ENCODE measurements around the gene LRRC74A.

Gene LRRC74A

GRCh38 chr14:76861574-76862255 is 35.5 kb downstream of the LRRC74A start:
- no peaks in the 10 kb centered on the region for H3K36me3 ChIP-seq (ENCODE audit: control insufficient read depth, low read length)
- peaks cover 12% of the 10 kb centered on the region for H3K4me1 ChIP-seq (ENCODE audit: control insufficient read depth, low read length)
- no peaks in the 10 kb centered on the region for H3K9me2 ChIP-seq (replicated peaks; ENCODE audit: control insufficient read depth, low read length)
- peaks cover 35% of the 10 kb centered on the region for H3K27me3 ChIP-seq (ENCODE audit: control insufficient read depth, low read length)
- H4K20me1 ChIP-seq (ENCODE audit: control insufficient read depth, insufficient read depth, low read depth, low read length): no peaks in the 10 kb centered on the region
- H3K9me3 ChIP-seq (ENCODE audit: control insufficient read depth, insufficient read depth, low read length): no peaks in the 10 kb centered on the region
- no peak overlapping the region for H3K4me2 ChIP-seq (ENCODE audit: low read length)
- no peaks in the 10 kb centered on the region for H3K79me2 ChIP-seq (ENCODE audit: control insufficient read depth, low read length)
- TF ChIP-seq CTCF (IDR thresholded peaks at IDR 0.05; ENCODE audit: low read depth, low read length, poor library complexity, severe bottlenecking): no peak
- no peak for TF ChIP-seq EZH2phosphoT487 (IDR thresholded peaks at IDR 0.05; ENCODE audit: borderline replicate concordance, low read length)
- no peaks in the 10 kb centered on the region for H3F3A ChIP-seq (ENCODE audit: control insufficient read depth, insufficient read depth)
- no peak overlapping the region for H3K27ac ChIP-seq (ENCODE audit: low read depth, low read length)
- H3K4me3 ChIP-seq (ENCODE audit: low read length): no peak overlapping the region

GRCh38 chr14:76862546-76863282 is 36.5 kb downstream of the LRRC74A start:
- Histone ChIP-seq H3K27me3 (ENCODE audit: control insufficient read depth, low read length) (peaks cover 34% of the 10 kb centered on the region), H3F3A (ENCODE audit: control insufficient read depth, insufficient read depth) (no peaks in the 10 kb centered on the region), H3K4me2 (ENCODE audit: low read length) (no peak overlapping the region), H4K20me1 (ENCODE audit: control insufficient read depth, insufficient read depth, low read depth, low read length) (no peaks in the 10 kb centered on the region), H3K4me1 (ENCODE audit: control insufficient read depth, low read length) (peaks cover 12% of the 10 kb centered on the region), H3K36me3 (ENCODE audit: control insufficient read depth, low read length) (no peaks in the 10 kb centered on the region), H3K79me2 (ENCODE audit: control insufficient read depth, low read length) (no peaks in the 10 kb centered on the region), H3K27ac (ENCODE audit: low read depth, low read length) (no peak overlapping the region), H3K4me3 (ENCODE audit: low read length) (no peak overlapping the region), H3K9me3 (ENCODE audit: control insufficient read depth, insufficient read depth, low read length) (no peaks in the 10 kb centered on the region), H3K9me2 (replicated peaks; ENCODE audit: control insufficient read depth, low read length) (no peaks in the 10 kb centered on the region)
- no peak for TF ChIP-seq CTCF (IDR thresholded peaks at IDR 0.05; ENCODE audit: low read depth, low read length, poor library complexity, severe bottlenecking)

GRCh38 chr14:76863724-76864407 is 37.7 kb downstream of the LRRC74A start:
- H3K9me3 ChIP-seq (ENCODE audit: control insufficient read depth, insufficient read depth, low read length): no peaks in the 10 kb centered on the region
- no peaks in the 10 kb centered on the region for H3K36me3 ChIP-seq (ENCODE audit: control insufficient read depth, low read length)
- H3K27ac ChIP-seq (ENCODE audit: low read depth, low read length): no peak overlapping the region
- no peaks in the 10 kb centered on the region for H3F3A ChIP-seq (ENCODE audit: control insufficient read depth, insufficient read depth)
- H3K27me3 ChIP-seq (ENCODE audit: control insufficient read depth, low read length): peaks cover 37% of the 10 kb centered on the region
- H3K9me2 ChIP-seq (replicated peaks; ENCODE audit: control insufficient read depth, low read length): no peaks in the 10 kb centered on the region
- no peak overlapping the region for H3K4me2 ChIP-seq (ENCODE audit: low read length)
- H3K4me3 ChIP-seq (ENCODE audit: low read length): no peak overlapping the region
- no peaks in the 10 kb centered on the region for H4K20me1 ChIP-seq (ENCODE audit: control insufficient read depth, insufficient read depth, low read depth, low read length)
- TF ChIP-seq CTCF (IDR thresholded peaks at IDR 0.05; ENCODE audit: low read depth, low read length, poor library complexity, severe bottlenecking) (no peak), EZH2phosphoT487 (IDR thresholded peaks at IDR 0.05; ENCODE audit: borderline replicate concordance, low read length) (no peak; the same call in 1 of the 2 replicates)
- H3K4me1 ChIP-seq (ENCODE audit: control insufficient read depth, low read length): peaks cover 12% of the 10 kb centered on the region
- no peaks in the 10 kb centered on the region for H3K79me2 ChIP-seq (ENCODE audit: control insufficient read depth, low read length)

Measured in DOHH2 (cell line).